ENCODE data around the gene SLC50A1.

DNA sequence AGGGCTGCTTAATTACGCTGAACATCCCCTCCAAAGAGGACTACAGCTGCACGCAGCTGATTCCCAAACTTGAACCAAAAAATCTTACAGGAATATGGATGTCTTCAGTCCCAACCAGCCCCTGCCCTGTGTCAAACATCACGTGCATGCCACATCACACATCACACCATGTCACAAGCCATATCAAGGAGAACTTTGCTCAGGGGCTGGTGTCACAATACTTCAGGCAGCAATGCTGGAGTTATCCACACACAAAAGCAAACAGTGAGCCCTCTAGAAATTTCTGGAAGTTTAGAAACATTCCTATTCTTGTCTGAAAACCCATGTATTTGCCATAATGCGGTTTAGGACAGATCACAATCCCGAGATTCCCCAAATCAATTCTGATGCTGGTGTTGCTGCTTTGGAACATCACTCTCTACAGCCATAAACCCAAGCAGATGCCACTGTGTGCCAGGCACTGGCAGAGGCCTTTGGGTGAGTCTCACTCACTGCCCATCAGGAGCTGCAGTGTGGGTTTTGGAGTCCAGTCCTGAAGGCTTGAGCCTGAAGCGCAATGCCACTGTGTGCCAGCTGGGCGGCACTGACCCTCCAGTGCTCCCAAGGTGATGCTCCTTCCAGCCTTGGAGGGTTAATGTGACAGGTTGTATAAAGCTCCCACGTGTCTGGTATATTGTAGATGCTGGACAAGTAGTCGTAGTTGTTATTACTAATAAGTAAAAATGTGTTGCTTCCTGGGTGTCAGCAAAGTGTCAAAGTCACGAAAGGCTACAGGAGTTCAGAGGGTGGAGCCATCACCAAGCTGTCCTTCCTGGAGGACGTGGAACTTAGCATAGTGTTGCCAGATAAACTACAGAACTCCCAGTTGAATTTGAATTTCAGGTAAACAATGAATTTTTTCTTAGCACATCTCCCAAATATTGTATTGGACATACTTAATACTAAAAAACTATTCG lies 28.1 kb upstream of the SLC50A1 start:
- TF ChIP-seq, protein P1, sequence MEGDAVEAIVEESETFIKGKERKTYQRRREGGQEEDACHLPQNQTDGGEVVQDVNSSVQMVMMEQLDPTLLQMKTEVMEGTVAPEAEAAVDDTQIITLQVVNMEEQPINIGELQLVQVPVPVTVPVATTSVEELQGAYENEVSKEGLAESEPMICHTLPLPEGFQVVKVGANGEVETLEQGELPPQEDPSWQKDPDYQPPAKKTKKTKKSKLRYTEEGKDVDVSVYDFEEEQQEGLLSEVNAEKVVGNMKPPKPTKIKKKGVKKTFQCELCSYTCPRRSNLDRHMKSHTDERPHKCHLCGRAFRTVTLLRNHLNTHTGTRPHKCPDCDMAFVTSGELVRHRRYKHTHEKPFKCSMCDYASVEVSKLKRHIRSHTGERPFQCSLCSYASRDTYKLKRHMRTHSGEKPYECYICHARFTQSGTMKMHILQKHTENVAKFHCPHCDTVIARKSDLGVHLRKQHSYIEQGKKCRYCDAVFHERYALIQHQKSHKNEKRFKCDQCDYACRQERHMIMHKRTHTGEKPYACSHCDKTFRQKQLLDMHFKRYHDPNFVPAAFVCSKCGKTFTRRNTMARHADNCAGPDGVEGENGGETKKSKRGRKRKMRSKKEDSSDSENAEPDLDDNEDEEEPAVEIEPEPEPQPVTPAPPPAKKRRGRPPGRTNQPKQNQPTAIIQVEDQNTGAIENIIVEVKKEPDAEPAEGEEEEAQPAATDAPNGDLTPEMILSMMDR (IDR thresholded peaks at IDR 0.05) = no peak
- TF ChIP-seq ZBTB21 (CRISPR knock-in tag; IDR thresholded peaks at IDR 0.05; ENCODE audit: borderline replicate concordance) = no peak
- TF ChIP-seq, protein P2, sequence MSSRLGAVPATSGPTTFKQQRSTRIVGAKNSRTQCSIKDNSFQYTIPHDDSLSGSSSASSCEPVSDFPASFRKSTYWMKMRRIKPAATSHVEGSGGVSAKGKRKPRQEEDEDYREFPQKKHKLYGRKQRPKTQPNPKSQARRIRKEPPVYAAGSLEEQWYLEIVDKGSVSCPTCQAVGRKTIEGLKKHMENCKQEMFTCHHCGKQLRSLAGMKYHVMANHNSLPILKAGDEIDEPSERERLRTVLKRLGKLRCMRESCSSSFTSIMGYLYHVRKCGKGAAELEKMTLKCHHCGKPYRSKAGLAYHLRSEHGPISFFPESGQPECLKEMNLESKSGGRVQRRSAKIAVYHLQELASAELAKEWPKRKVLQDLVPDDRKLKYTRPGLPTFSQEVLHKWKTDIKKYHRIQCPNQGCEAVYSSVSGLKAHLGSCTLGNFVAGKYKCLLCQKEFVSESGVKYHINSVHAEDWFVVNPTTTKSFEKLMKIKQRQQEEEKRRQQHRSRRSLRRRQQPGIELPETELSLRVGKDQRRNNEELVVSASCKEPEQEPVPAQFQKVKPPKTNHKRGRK (CRISPR knock-in tag; IDR thresholded peaks at IDR 0.05; ENCODE audit: borderline replicate concordance) = no peak
- no peak for TF ChIP-seq SMAD4 (CRISPR knock-in tag; IDR thresholded peaks at IDR 0.05)
- no peak for TF ChIP-seq JUN (CRISPR knock-in tag; IDR thresholded peaks at IDR 0.05)
- TF ChIP-seq, protein P3, sequence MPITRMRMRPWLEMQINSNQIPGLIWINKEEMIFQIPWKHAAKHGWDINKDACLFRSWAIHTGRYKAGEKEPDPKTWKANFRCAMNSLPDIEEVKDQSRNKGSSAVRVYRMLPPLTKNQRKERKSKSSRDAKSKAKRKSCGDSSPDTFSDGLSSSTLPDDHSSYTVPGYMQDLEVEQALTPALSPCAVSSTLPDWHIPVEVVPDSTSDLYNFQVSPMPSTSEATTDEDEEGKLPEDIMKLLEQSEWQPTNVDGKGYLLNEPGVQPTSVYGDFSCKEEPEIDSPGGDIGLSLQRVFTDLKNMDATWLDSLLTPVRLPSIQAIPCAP (CRISPR knock-in tag; IDR thresholded peaks at IDR 0.05) = no peak
- TF ChIP-seq, protein P4, sequence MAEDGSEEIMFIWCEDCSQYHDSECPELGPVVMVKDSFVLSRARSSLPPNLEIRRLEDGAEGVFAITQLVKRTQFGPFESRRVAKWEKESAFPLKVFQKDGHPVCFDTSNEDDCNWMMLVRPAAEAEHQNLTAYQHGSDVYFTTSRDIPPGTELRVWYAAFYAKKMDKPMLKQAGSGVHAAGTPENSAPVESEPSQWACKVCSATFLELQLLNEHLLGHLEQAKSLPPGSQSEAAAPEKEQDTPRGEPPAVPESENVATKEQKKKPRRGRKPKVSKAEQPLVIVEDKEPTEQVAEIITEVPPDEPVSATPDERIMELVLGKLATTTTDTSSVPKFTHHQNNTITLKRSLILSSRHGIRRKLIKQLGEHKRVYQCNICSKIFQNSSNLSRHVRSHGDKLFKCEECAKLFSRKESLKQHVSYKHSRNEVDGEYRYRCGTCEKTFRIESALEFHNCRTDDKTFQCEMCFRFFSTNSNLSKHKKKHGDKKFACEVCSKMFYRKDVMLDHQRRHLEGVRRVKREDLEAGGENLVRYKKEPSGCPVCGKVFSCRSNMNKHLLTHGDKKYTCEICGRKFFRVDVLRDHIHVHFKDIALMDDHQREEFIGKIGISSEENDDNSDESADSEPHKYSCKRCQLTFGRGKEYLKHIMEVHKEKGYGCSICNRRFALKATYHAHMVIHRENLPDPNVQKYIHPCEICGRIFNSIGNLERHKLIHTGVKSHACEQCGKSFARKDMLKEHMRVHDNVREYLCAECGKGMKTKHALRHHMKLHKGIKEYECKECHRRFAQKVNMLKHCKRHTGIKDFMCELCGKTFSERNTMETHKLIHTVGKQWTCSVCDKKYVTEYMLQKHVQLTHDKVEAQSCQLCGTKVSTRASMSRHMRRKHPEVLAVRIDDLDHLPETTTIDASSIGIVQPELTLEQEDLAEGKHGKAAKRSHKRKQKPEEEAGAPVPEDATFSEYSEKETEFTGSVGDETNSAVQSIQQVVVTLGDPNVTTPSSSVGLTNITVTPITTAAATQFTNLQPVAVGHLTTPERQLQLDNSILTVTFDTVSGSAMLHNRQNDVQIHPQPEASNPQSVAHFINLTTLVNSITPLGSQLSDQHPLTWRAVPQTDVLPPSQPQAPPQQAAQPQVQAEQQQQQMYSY (CRISPR knock-in tag; IDR thresholded peaks at IDR 0.05) = no peak
- TF ChIP-seq, protein P5, sequence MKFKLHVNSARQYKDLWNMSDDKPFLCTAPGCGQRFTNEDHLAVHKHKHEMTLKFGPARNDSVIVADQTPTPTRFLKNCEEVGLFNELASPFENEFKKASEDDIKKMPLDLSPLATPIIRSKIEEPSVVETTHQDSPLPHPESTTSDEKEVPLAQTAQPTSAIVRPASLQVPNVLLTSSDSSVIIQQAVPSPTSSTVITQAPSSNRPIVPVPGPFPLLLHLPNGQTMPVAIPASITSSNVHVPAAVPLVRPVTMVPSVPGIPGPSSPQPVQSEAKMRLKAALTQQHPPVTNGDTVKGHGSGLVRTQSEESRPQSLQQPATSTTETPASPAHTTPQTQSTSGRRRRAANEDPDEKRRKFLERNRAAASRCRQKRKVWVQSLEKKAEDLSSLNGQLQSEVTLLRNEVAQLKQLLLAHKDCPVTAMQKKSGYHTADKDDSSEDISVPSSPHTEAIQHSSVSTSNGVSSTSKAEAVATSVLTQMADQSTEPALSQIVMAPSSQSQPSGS (CRISPR knock-in tag; IDR thresholded peaks at IDR 0.05; ENCODE audit: borderline replicate concordance, low read depth) = no peak
- no peak for TF ChIP-seq ELF4 (CRISPR knock-in tag; IDR thresholded peaks at IDR 0.05; ENCODE audit: low read depth)
- no peak for TF ChIP-seq NFE2L1 (CRISPR knock-in tag; IDR thresholded peaks at IDR 0.05)
- TF ChIP-seq NR1H2 (CRISPR knock-in tag; IDR thresholded peaks at IDR 0.05) = no peak
- no peak for TF ChIP-seq SMAD3 (CRISPR knock-in tag; IDR thresholded peaks at IDR 0.05; ENCODE audit: borderline replicate concordance)
- no peak for TF ChIP-seq ZNF416 (CRISPR knock-in tag; IDR thresholded peaks at IDR 0.05)
- TF ChIP-seq ZNF263 (CRISPR knock-in tag; IDR thresholded peaks at IDR 0.05; ENCODE audit: low read depth) = no peak

All from WTC11 (cell line).